Measurements from ENCODE around the gene SFI1. TPM values are rescaled to one million over a fixed set of nuclear protein-coding genes. Genes with fewer than 3 reads are reported as not detected.

Gene SFI1
- total RNA-seq, 1 experiment from 2014 or later, result 53.1 TPM

- ChIA-PET RAD21 (ENCODE audit: low non-redundant PET in 1 of 2, low total read pairs in 2 of 2, uncharacterized antibody in 2 of 2, unreplicated experiment in 2 of 2) (no interaction called here), POLR2A (no interaction called here), CTCF (no interaction called here)
- H3K9me2 ChIP-seq (ENCODE audit: insufficient read depth), result no peaks in the 10 kb centered on the region
- intact Hi-C loops (cut with micrococcal nuclease), result no loop called here
- TF ChIP-seq ELF1 (IDR thresholded peaks at IDR 0.05; ENCODE audit: borderline replicate concordance, low read depth), result no peak
- H3K9ac ChIP-seq (ENCODE audit: low read length), result no peak overlapping the region
- ATAC-seq (no peak), DNase-seq (ENCODE audit: low read depth, low spot score) (no peak)
- no peak overlapping the region for H2AFZ ChIP-seq (ENCODE audit: low read depth, low read length, poor library complexity, severe bottlenecking)
- H3K4me3 ChIP-seq (replicated peaks in 1 of 2; ENCODE audit: low read depth in 1 of 2, low read length in 2 of 2), result no peak overlapping the region
- no peaks in the 10 kb centered on the region for H3K27me3 ChIP-seq (ENCODE audit: insufficient read depth, low read length)
- no peaks in the 10 kb centered on the region for H4K20me1 ChIP-seq (ENCODE audit: insufficient read depth)
- no peaks in the 10 kb centered on the region for H3K9me3 ChIP-seq (ENCODE audit: control insufficient read depth in 1 of 2, insufficient read depth in 1 of 2, low read depth in 1 of 2, low read length in 2 of 2)
- BruUV-seq (replicated peaks), result no TSS peak
- no peak overlapping the region for H3K4me2 ChIP-seq (ENCODE audit: low read length)
- peaks cover 4 to 7% of the 10 kb centered on the region in 2 experiments for H3K4me1 ChIP-seq (ENCODE audit: control insufficient read depth in 1 of 2, insufficient read depth in 2 of 2, low read length in 2 of 2)
- H3K36me3 ChIP-seq (ENCODE audit: control insufficient read depth in 1 of 2, insufficient read depth in 2 of 2, low read length in 2 of 2), result no peaks in the 10 kb centered on the region
- no peak overlapping the region for H3K27ac ChIP-seq (ENCODE audit: low read depth, low read length)
- peaks cover 35% of the 10 kb centered on the region for H3K79me2 ChIP-seq (ENCODE audit: insufficient read depth, low read length)
Observed at GRCh38 chr22:31501738-31502137, 5.4 kb downstream of the SFI1 start.

GRCh38 chr22:31503211-31503964 is 7.1 kb downstream of the SFI1 start:
- Histone ChIP-seq H3K9ac (ENCODE audit: low read length) (no peak overlapping the region), H3K9me2 (ENCODE audit: insufficient read depth) (no peaks in the 10 kb centered on the region), H3K4me1 (ENCODE audit: control insufficient read depth in 1 of 2, insufficient read depth in 2 of 2, low read length in 2 of 2) (no peaks in the 10 kb centered on the region), H3K27ac (ENCODE audit: low read depth, low read length) (no peak overlapping the region), H3K4me2 (ENCODE audit: low read length) (no peak overlapping the region), H4K20me1 (ENCODE audit: insufficient read depth) (no peaks in the 10 kb centered on the region), H3K9me3 (ENCODE audit: control insufficient read depth in 1 of 2, insufficient read depth in 1 of 2, low read depth in 1 of 2, low read length in 2 of 2) (no peaks in the 10 kb centered on the region), H3K27me3 (ENCODE audit: insufficient read depth, low read length) (no peaks in the 10 kb centered on the region), H3K4me3 (replicated peaks in 1 of 2; ENCODE audit: low read depth in 1 of 2, low read length in 2 of 2) (no peak overlapping the region), H3K36me3 (ENCODE audit: control insufficient read depth in 1 of 2, insufficient read depth in 2 of 2, low read length in 2 of 2) (no peaks in the 10 kb centered on the region), H3K79me2 (ENCODE audit: insufficient read depth, low read length) (peaks cover 26% of the 10 kb centered on the region), H2AFZ (ENCODE audit: low read depth, low read length, poor library complexity, severe bottlenecking) (no peak overlapping the region)
- ChIA-PET POLR2A (interaction anchor here (0.6 kb wide), 1 partner anchor 27 kb away, joined by 4 read pairs; no protein-coding TSS in a partner anchor), CTCF (no interaction called here), RAD21 (ENCODE audit: low non-redundant PET in 1 of 2, low total read pairs in 2 of 2, uncharacterized antibody in 2 of 2, unreplicated experiment in 2 of 2) (no interaction called here)
- ATAC-seq (no peak), DNase-seq (ENCODE audit: low read depth, low spot score) (no peak)
- intact Hi-C loops (cut with micrococcal nuclease), result no loop called here
- TF ChIP-seq SP1 (IDR thresholded peaks at IDR 0.05; ENCODE audit: low read depth) (no peak), EZH2phosphoT487 (IDR thresholded peaks at IDR 0.05; ENCODE audit: borderline replicate concordance) (no peak), POLR2AphosphoS5 (IDR thresholded peaks at IDR 0.05; ENCODE audit: low read depth, low read length) (no peak), CBX3 (IDR thresholded peaks at IDR 0.05; ENCODE audit: low read depth) (no peak), ZFX (IDR thresholded peaks at IDR 0.05) (no peak), CTCF (IDR thresholded peaks at IDR 0.05 in 2 of 3, conservative IDR thresholded peaks at IDR 0.05 in 1 of 3; ENCODE audit: borderline replicate concordance in 1 of 3, insufficient read depth in 1 of 3, low read depth in 2 of 3, low read length in 2 of 3) (no peak), SRF (IDR thresholded peaks at IDR 0.05; ENCODE audit: low read depth) (no peak), TCF7L2 (IDR thresholded peaks at IDR 0.05; ENCODE audit: borderline replicate concordance, extremely low read depth, insufficient read depth, insufficient read length) (no peak)
- no TSS peak for BruUV-seq (replicated peaks)

All from HCT116 (cell line).